Measurements from ENCODE around the gene TNPO1.

- TF ChIP-seq CTCF (IDR thresholded peaks at IDR 0.05) (no peak), POLR2A (IDR thresholded peaks at IDR 0.05) (peak; percentile 7)
Observed at GRCh38 chr5:72817076-72817481, 618 bp downstream of the TNPO1 start.
